PC-9 (cell line): ENCODE results near the gene GRIA1.

Experiments
- EZH2 ChIP-seq: fragments of 200-600 bp; sonication (generic); IDR thresholded peaks from 2 replicates; pipeline ENCODE4 v1.8.0; 2017; ENCODE audit warnings: antibody characterized with exemption, low read depth
- TF ChIP-seq, protein P1 (sequence below): fragments of 200-600 bp; sonication (generic); conservative IDR thresholded peaks from 2 replicates; pipeline ENCODE4 v1.6.1; 2017; ENCODE audit warnings: mixed run types, antibody characterized with exemption, mild to moderate bottlenecking, moderate library complexity

DNA sequence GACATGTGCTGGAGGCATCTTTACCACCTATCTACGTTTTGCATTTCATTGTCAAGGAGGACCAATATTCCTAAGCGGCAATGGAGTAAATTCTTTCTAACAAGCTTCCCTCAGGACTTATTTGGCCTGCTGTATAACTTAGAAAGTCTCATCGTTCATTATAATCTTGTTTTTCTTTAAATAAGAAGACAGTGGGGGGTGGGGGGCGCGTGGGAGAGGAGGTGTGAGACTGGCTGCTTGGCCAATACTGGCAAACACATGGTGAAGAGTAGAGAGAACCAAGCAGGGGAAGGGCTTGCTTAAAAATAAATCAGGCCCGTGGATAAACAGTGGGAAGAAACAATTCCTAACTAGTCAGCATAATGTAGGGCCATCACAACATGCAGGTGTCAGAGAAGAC, 217.2 kb downstream of the GRIA1 start:
- TF ChIP-seq, protein P1, sequence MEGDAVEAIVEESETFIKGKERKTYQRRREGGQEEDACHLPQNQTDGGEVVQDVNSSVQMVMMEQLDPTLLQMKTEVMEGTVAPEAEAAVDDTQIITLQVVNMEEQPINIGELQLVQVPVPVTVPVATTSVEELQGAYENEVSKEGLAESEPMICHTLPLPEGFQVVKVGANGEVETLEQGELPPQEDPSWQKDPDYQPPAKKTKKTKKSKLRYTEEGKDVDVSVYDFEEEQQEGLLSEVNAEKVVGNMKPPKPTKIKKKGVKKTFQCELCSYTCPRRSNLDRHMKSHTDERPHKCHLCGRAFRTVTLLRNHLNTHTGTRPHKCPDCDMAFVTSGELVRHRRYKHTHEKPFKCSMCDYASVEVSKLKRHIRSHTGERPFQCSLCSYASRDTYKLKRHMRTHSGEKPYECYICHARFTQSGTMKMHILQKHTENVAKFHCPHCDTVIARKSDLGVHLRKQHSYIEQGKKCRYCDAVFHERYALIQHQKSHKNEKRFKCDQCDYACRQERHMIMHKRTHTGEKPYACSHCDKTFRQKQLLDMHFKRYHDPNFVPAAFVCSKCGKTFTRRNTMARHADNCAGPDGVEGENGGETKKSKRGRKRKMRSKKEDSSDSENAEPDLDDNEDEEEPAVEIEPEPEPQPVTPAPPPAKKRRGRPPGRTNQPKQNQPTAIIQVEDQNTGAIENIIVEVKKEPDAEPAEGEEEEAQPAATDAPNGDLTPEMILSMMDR = no peak
- no peak for TF ChIP-seq EZH2
